Thoracic aorta (tissue), 2 donors: ENCODE data around the gene ECHDC1. TPM values are rescaled to one million over a fixed set of nuclear protein-coding genes. Genes with fewer than 3 reads are reported as not detected.

Source experiments
- ATAC-seq: fragments of 150-250 bp; one replicate; pipeline ENCODE4 v1.8.0; 2017; ENCODE audit warnings: low read depth; ENCODE audit not compliant: insufficient number of reproducible peaks, low FRiP score
- DNase-seq: peaks from one replicate; pipeline ENCODE4 v3.0.0-alpha.2; 2020; ENCODE audit warnings: low spot score
- H3K27ac ChIP-seq, 2 donors: fragments of 200-600 bp; sonication (generic); 1 replicate in 1 of 2; 2 replicates in 1 of 2; pipeline ENCODE4 v1.5.1; 2016; ENCODE audit warnings: mild to moderate bottlenecking in 2 of 2, moderate library complexity in 2 of 2
- H3K27me3 ChIP-seq: fragments of 200-600 bp; sonication (generic); replicated peaks from 2 replicates; pipeline ENCODE4 v1.6.0; 2016; ENCODE audit warnings: mild to moderate bottlenecking; ENCODE audit not compliant: insufficient read depth
- H3K36me3 ChIP-seq: fragments of 200-600 bp; sonication (generic); one replicate; pipeline ENCODE4 v1.5.1; 2016
- H3K4me1 ChIP-seq, 2 donors: fragments of 200-600 bp; sonication (generic); 1 replicate in 1 of 2; 2 replicates in 1 of 2; pipeline versions ENCODE4 v1.5.1 to v1.6.0; 2016; ENCODE audit warnings: low read depth in 2 of 2, mild to moderate bottlenecking in 1 of 2; ENCODE audit not compliant: control insufficient read depth in 1 of 2
- H3K4me3 ChIP-seq: fragments of 200-600 bp; sonication (generic); 2 replicates; pipeline ENCODE4 v1.5.1; 2016; ENCODE audit warnings: mild to moderate bottlenecking
- H3K9me3 ChIP-seq: fragments of 200-600 bp; sonication (generic); 2 replicates; pipeline ENCODE4 v1.5.1; 2016
- CTCF ChIP-seq: fragments of 200-600 bp; sonication (generic); IDR thresholded peaks from one replicate; pipeline ENCODE4 v1.5.1; 2019; ENCODE audit warnings: antibody characterized with exemption
- total RNA-seq, 2 donors: library from RNA; depleted of rRNA; stranded (reverse); fragments of >200 nt; gene quantifications; one replicate each; pipeline versions ENCODE4 v1.1.0 to v1.2.3, GENCODE V29; 2016

The ECHDC1 gene
- total RNA-seq, 2 donors from 2014 or later = 29.9 to 52.9 TPM

- DNase-seq (no peak), ATAC-seq (no peak)
- H3K4me1 ChIP-seq = no peaks in the 10 kb centered on the region
- no peak overlapping the region for H3K27ac ChIP-seq
- no peaks in the 10 kb centered on the region for H3K36me3 ChIP-seq
- H3K27me3 ChIP-seq = no peaks in the 10 kb centered on the region
- TF ChIP-seq CTCF = no peak
- H3K9me3 ChIP-seq = no peaks in the 10 kb centered on the region
- H3K4me3 ChIP-seq = no peak overlapping the region
Observed at GRCh38 chr6:127243501-127243900, 99.9 kb downstream of the ECHDC1 start.

Other genes starting within 250 kb of the ECHDC1 start
- 1 to 10 TPM; 1.1 to 2.3 TPM for gene RSPO3, start 224.9 kb downstream of the ECHDC1 start, total RNA-seq
- gene RNF146, start 76.7 kb downstream of the ECHDC1 start, total RNA-seq = 10 to 100 TPM; 37.6 to 79.6 TPM
- gene KIAA0408, start 115.8 kb upstream of the ECHDC1 start, total RNA-seq = 1 to 10 TPM in 1 of 2 donors, under 1 TPM in 1; 0.68 to 4.7 TPM
- gene C6orf58, start 233.6 kb upstream of the ECHDC1 start, total RNA-seq = not detected